HG02981 (cell line): ENCODE measurements around the gene KCNJ6.
"Not testable (repeated sequence)": the region's sequence is repeated elsewhere in the genome, so short reads cannot be mapped to it uniquely, and the experiment has no call there.

Experiments
- ATAC-seq: cut with Tn5 transposase; IDR thresholded peaks from one replicate; pipeline ENCODE4 v1.9.1; 2021; ENCODE audit warnings: mild to moderate bottlenecking, moderate library complexity; ENCODE audit not compliant: unreplicated experiment

Gene KCNJ6

DNA sequence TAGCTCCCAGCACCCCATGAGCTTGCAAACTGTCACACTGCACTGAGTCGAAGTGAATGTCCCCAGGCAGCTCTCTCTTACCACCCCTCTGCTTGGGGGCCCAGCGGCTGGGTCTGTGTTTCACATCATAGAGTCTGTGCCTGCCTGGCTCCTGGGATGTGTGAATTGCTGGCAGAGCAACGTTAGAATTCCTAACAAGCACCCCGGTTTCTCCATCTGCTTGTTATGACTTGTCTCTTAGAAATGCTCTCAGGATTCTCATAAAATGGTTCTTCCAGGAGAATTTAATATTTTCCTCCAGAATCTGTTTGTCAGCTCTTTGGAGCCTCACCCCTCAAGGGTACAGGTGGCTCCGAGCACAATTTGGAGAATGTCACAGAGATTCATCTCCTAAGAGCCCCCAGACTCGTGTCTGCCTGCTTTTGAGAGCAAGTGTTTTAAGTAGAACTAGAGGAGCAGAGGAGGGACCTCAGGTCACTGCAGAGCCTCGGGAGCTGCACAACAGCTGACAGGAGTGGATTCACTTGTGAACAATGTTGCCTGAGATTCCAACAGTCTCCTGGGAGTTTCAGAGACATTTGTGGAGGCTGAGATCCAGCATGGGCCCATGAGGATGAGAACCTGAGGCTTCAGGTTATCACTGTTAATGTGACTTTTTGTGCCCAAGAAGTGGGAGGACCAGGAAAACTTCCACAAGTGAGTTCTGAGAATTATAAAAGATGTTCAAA is 131.5 kb downstream of the KCNJ6 start:
- ATAC-seq, result no peak

DNA sequence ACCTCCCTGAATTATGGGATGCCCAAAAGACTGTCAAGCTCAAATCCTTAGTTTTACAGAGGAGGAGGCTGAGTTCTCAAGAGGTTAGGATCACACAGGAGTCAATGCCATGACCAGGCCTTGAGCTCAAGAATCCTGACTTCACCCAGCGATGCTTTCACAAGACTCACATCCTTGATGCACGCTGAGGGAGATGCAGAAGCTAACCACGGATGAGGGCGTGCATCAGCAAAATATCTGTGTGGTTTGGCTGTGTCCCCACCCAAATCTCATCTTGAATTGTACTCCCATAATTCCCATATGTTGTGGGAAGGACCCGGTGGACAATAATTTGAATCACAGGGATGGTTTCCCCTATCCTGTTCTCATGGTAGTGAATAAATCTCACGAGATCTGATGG is 133.2 kb downstream of the KCNJ6 start:
- ATAC-seq, result no peak

DNA sequence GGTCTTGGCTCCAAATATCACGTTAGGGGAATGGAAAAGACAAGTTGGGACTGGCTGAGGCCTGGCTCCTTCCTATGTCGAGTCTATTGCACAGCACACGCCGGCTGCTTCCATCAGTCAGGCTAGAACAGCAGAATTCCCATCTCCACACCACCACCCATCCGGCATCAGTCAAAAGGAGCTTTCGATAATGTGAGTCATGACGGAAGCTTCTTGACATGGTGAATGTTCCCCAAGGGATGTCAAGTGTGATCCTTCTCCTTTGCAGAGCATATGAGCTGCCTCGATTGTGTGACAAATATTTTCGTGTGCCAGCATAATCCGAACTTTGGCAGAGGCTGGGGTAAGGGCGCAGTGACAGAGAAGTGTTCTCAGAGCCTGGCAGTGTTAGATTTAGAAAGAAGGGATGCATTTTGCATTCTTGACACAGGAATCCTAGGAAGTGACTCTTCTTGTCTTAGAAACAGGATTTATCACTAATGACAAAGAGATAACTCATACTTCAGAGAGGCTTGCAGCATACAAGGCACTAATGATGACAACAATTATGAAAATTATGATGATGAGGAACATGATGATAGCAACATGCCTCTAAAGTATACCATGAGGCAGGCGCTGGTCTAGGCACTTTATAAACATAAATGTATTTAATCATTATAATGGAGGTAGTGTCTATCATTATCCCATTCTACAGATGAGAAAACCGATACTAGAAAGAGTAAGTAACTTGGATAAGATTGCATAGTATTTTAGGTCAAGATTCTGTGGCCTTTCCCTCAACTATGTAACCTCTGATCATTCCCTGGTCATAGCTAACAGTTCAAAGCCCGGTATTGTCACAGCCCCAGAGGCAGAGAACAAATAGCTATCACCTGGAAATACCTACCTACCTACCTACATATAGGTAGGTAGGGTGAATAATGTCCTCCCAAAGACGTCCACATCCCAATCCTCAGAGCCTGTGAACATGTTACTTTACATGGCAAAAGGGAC is 135.0 kb downstream of the KCNJ6 start:
- ATAC-seq, result no peak

DNA sequence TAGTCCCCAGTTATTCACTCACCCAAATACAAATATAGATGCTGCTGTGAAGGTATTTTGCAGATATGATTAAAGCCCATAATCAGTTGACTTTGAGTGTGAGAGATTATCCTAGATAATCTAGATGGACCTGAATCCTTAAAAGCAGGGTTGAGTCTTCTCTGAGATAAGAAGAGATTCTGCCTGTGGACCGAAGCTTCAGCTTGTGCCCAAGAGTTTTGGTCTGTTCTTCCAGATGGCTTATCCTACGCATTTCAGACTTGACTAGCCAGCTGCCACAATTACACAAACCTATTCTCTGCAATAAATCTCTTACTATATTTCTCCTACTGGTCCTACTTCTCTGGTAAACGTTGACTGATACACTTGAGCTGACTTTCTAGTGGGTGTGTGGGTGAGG is 145.1 kb downstream of the KCNJ6 start:
- no peak for ATAC-seq

DNA sequence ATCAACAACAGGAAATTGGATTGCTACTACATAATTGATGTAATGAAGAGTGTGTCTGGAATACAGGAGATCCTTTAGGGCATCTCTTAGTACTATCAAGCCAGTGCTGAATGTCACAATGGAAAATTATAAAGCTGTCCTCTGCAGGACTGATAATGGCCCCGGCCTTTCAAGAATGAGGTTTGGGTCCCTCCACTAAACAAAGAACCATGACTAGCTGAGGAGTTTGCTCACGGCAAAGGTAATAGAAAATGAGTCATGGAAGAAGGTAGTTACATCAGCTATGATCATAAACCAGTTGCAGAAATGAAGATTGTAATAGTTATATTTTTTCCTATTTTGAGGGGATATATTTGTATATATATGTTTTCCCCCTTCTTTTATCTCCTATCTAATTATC is 145.8 kb downstream of the KCNJ6 start:
- ATAC-seq, result no peak

DNA sequence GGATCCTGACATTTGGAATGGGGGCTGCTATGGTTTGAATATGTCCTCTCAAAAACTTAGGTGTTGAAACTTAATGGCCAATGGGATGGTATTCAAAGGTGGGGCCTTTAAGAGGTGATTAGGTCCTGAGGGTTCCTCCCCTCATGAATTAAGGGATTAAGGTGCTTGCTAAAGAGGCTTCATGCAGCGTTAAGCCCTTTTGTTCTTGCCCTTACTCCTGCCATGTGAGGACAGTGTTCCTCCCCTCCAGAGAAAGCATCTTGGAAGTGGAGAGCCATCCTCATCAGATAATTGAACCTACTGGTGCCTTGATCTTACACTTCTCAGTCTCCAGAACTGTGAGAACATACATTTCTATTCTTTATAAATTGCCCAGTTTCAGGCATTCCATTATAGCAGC is 146.6 kb downstream of the KCNJ6 start:
- no peak for ATAC-seq

DNA sequence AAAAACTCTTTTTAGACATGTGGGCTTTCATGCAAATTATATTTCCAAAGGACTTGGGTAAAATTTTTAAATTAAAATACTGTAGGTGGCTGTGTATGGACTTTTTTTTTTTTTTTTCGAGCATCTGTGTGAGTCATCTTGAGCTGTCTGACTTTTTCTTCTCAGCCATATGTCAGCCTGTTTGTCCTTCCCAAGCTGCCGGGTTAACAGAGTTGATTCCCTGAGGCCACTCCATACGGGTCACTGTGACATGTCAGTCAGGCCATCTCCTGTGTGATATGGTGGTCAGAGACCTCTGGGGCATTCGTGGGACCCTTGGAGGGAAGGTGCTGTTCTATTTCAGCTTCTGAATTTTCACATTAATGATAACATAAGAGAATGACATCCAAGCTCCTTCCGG is 148.3 kb downstream of the KCNJ6 start:
- no peak for ATAC-seq

DNA sequence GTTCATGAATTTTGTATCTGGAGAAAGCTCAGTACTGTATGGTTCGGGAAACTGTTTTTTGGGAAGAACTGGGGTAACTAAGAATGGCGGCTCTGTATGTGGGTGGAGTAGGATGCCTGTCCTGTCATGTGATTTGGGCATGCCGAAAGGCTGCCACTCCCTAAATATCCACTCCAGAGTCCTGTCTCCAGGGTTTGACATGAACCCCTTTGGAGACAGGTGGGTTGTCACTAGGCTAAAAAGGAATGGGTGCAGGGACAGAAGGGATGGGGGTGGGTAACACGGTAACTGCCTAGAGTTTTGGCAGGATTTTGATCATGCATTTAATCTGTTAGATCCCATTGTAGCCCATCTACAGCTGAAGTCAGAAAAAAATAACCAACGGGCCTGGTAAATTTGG is 150.1 kb downstream of the KCNJ6 start:
- ATAC-seq, result no peak

DNA sequence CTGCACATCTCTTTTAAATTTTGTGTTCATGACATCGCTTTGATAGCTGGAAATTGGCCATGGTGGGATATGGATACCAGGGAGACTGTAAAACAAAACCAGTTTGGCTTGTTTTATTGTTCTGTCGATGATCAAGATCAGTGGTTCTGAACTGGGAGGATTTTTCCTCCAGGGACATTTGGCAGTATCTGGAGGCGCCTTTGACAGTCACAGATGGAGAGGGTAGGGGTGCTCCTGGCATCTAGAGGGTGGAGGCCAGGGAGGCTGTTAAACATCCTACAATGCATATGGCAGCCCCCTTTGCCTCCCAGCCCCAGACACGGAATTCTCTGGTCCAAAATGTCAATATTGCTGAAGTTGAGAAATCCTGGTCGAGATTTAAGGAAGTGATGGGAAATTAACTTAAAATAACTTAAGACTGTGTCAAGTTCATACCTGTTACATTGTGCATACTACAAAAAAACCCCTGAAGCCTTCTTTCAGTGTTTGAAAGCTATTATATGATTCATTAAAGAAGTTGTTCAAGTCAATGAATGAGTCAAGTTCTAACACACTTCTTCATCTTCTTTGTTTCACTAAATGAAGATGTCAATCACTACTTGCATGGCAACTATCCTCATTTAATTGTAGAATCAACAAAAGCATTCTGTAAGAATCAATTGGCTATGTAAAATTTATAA is 150.9 kb downstream of the KCNJ6 start:
- no peak for ATAC-seq

DNA sequence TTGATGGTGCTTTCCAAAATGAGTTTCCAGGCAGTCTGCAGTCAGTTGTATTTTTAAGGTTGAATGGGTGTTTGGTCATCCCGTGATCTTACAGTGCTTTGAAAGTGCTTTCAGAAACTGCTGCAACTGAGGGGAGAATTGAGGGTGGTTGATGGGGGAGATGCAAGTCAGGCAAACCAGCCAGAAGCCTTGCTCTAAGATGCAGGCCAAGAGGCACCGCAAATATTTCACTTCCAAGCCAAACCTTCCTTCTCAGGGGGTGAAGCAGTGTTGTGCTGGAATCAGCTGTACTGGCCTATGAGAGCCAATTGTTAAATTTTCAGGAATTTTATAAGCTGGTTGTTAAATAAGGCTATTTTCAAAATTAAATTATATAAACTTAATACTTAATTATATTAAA is 151.6 kb downstream of the KCNJ6 start:
- no peak for ATAC-seq

DNA sequence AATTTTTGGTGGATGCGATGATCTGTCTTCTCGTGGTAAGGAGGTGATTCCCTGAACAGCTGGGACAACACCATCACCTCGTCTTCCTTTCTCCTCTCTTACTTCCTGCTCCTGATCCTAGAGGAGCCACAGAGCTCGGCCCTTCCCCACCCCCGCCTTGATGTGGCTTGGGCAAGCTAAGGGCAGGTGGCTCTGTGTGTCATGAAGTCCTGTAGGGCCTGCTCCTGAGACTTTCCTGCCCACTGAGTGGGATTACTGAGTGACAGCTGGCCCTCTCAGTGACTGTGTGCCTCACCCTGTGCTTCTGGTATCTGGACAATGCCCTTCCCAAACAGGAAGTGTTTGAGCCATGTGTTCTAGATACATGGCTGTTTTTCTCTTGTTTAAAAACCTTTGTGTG is 153.0 kb downstream of the KCNJ6 start:
- ATAC-seq, result no peak

DNA sequence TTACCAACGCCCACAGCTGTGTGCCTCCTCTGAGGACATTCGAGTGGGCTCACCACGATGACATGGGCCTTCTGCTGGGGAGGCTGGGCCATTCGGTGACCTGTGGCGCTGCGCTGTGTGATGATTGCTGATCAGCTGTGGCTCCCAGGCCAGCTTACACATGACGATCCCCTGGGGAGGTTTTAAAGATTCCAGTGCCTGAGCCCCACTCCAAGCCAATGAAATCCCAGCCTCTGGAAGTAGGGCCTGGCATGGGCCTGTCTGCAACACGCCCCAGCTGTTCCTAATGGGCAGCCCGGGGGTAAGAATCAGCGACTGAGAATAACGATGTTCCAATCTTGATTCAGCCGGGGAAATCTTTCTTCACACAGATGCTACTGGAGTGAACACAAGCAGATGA is 153.7 kb downstream of the KCNJ6 start:
- no peak for ATAC-seq

DNA sequence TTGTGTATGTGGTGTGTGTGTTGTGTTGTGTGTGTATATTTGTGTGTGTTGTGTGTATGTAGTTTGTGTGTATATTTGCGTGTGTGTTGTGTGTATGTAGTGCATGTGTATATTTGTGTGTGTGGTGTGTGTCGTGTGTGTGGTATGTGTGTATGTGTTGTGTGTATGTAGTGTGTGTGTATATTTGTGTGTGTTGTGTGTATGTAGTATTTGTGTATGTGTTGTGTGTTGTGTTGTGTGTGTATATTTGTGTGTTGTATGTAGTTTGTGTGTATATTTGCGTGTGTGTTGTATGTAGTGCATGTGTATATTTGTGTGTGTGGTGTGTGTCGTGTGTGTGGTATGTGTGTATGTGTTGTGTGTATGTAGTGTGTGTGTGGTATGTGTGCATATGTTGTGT is 154.9 kb downstream of the KCNJ6 start:
- ATAC-seq, result not testable (repeated sequence)

DNA sequence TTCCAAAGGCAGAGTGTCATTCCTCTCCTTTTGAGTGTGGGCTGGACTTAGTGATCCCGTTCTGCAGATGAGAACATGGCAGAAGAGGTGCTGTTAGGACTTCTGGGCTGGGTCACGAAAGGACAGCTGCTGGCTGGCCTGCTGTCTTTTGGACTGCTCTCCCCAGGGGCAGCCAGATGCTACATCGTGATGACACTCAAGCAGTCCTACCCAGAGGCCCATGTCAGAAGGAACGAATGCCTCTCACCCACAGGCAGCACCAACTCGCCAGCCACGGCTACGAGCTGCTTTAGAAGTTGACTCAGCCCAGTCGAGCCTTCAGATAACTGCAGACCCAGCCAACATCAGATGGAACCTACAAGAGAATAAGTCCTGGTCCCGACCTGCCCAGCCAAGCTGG is 156.5 kb downstream of the KCNJ6 start:
- no peak for ATAC-seq

DNA sequence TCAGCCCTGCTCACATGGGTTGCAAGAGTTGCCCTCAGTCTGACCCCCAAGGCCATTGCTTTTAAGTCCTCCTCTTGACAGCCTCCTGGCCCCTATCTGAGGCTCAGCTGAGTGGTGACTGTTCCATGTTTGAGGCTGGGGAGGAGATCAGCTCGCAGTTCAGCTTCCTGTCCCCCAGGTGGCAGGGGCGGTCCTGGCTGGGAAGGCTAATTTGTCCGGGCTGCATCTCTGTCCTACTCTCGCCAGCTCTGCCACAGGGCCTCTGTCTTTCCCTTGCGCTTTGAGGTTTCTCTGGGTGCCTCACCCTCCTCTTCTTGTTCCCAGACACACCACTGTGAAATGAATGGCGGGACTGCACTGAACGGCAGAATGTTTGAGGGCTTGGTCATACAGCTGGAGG is 157.3 kb downstream of the KCNJ6 start:
- no peak for ATAC-seq

DNA sequence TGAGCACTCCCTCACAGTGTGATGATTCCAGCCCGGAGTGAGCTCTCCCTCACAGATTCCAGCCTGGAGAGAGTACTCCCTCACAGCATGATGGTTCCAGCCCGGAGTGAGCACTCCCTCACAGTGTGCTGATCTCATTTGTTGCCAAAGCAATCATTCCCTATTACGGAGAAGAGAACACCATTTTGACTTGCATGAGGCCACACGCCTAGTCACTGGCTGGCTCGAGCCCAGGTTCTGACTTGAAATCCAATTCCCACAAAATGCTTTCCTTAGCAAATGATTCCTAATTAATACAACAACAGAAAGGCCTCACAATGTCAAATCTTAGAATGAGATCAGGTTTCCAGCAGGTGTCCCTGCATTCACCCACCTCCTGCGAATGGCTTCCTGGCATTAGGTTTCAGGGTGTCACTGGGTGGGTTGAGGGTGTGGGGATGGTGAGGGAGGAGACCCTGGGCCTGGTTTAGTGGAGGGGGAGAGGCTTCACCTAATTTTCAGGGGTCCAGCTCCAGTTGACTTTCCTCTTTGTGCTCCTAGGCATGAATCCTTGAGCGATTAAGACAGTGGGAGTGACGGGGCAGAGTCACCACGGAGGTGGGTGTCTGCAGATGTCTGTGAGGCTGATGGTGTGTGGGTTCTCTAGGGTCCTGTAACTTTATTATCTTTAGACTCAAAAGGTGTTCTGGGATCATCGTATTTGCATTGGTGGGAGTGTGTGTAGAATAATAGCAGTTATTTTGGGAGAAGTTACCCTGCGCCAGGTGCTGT is 158.5 kb downstream of the KCNJ6 start:
- no peak for ATAC-seq

DNA sequence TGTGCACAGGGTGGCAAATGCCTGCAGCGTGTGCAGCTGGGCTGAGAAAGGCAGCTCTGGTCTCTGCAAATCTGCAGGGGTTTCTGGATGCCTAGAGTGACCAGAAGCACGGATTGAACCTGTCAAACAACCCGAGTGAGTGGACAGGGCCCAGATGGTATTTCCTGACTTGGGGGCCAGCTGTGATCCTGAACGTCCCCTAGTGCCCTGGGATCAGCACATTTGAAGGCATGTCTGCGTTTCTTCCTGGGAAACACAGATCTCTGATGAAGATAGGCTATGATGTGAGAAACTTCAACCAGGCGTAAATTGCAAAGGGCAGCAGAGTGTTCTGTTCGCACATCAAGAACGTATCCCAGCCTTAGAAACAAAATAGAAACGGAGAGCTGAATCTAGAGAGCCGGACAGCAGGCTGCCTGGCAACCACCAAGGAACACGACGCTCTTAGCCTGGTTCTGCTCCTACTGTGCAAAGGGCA is 163.1 kb downstream of the KCNJ6 start:
- no peak for ATAC-seq

DNA sequence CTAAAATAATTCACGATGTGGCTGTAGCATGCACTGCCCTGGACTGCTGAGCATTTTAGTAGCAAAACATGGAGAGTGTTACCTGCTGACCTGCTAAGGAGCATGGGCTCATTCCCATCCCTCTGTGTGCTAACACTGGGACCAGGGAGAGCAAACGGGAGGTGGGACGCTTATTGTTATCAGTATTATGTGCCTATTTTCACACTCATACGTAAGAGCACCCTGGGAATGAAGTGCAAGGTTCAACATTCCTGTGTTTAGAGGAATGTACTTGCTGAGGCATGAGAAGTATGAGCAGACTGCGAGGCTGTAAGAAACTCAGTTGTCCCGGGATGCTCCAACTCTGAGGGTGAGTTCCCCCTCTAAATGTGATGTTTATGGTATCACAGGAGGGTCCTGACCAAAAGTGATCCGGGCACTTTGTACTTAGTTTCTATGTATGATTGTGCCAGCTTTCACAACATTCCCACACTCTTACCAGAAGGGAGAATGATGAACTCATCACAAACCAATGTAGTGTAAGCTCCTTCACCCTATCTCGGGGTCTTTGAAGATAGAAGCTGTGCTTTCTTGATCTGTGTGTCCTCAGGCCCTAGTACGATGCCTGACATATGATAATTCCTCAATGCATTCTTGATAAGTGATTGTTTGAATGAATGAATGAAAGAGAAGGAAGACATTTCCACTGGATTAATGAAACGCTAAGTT is 164.8 kb downstream of the KCNJ6 start:
- ATAC-seq, result no peak

DNA sequence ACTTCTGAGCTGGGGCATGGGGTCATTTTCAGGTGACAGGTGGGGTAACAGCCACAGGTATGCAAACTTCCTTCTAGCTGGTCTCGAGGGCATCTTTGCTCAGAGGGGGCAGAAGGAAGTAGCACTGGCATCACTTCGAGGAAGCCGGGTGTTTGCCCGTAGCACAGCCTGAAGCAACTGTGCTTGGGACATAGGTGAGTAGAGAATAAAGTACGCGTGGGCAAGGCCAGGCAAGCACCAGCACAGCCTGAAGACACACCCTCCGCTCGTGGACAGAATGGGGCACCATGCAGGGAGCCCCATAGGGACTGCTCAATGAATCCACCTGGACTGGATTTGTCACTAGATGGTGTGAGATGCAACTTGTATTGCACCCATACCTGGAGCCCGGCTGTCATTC is 167.1 kb downstream of the KCNJ6 start:
- ATAC-seq, result no peak

DNA sequence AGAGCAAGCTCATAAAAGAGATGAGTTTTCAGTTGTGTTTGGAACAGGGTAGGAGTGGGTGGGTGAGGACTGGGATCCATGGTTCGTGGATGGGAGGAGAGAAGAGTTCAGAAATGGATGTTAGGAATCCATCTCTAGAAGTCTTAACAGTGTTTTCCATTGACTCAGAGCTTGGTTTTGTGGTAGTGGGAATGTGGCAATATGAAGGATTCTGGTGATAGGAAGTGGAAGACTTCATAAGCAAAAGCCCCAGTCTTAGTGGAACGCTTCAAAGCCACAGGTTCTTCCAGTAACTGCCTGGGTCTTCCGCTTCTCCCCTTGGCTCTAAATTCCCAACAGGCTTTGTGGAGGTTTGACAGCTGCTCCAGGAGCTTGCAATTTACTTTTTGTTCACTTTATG is 167.9 kb downstream of the KCNJ6 start:
- ATAC-seq, result no peak
